SU-DHL-6 (cell line): ENCODE data around the gene SGPL1.

Experiments
- H2AFZ ChIP-seq: fragments of 200-600 bp; sonication (generic); 2 replicates; pipeline ENCODE4 v1.6.1; 2014; ENCODE audit warnings: low read depth, mild to moderate bottlenecking, moderate library complexity, mixed read lengths, antibody characterized with exemption, low read length; ENCODE audit not compliant: severe bottlenecking
- H3F3A ChIP-seq: fragments of 200-600 bp; shearing (Covaris generic); 2 replicates; pipeline ENCODE4 v1.6.0; 2016; ENCODE audit warnings: antibody characterized with exemption, mild to moderate bottlenecking; ENCODE audit not compliant: insufficient read depth
- H3K27ac ChIP-seq: fragments of 200-600 bp; sonication (generic); 2 replicates; pipeline ENCODE4 v1.5.1; 2016; ENCODE audit warnings: low read depth, mild to moderate bottlenecking, low read length, moderate library complexity, mixed read lengths
- H3K27me3 ChIP-seq: fragments of 200-600 bp; sonication (generic), shearing (Covaris generic); 2 replicates; pipeline ENCODE4 v1.6.0; 2014; ENCODE audit warnings: mild to moderate bottlenecking, low read length
- H3K36me3 ChIP-seq: fragments of 200-600 bp; sonication (generic); 2 replicates; pipeline ENCODE4 v1.6.1; 2014; ENCODE audit warnings: mild to moderate bottlenecking, low read length, mixed read lengths
- H3K4me2 ChIP-seq: fragments of 300-600, 200-600 bp; shearing (Covaris generic), sonication (generic); 2 replicates; pipeline ENCODE4 v1.6.0; 2014; ENCODE audit warnings: low read length, low read depth, mild to moderate bottlenecking; ENCODE audit not compliant: poor library complexity, severe bottlenecking
- H3K4me3 ChIP-seq: fragments of 200-600 bp; sonication (generic); 2 replicates; pipeline ENCODE4 v1.5.1; 2014; ENCODE audit warnings: antibody characterized with exemption, low read length, mild to moderate bottlenecking, mixed read lengths; ENCODE audit not compliant: insufficient read depth, poor library complexity, severe bottlenecking
- H3K79me2 ChIP-seq: fragments of 200-600 bp; sonication (generic); 2 replicates; pipeline ENCODE4 v1.6.1; 2014; ENCODE audit warnings: mild to moderate bottlenecking, low read length, moderate library complexity; ENCODE audit not compliant: insufficient read depth
- H3K9ac ChIP-seq: fragments of 200-600 bp; sonication (generic); 2 replicates; pipeline ENCODE4 v1.7.0; 2014; ENCODE audit warnings: mild to moderate bottlenecking, low read length
- H3K9me2 ChIP-seq: fragments of 200-600 bp; sonication (generic); replicated peaks from 2 replicates; pipeline ENCODE4 v1.6.1; 2014; ENCODE audit warnings: low read length; ENCODE audit not compliant: insufficient read depth
- H3K9me3 ChIP-seq: fragments of 200-600 bp; sonication (generic); 2 replicates; pipeline ENCODE4 v1.6.1; 2014; ENCODE audit warnings: low read length, mixed read lengths; ENCODE audit not compliant: insufficient read depth
- H4K20me1 ChIP-seq: fragments of 200-600 bp; sonication (generic); 2 replicates; pipeline ENCODE4 v1.6.1; 2014; ENCODE audit warnings: low read depth, mild to moderate bottlenecking, antibody characterized with exemption, low read length, moderate library complexity, mixed read lengths
- CTCF ChIP-seq: fragments of 200-600 bp; sonication (generic); IDR thresholded peaks from one replicate; pipeline ENCODE4 v1.5.1; 2017; ENCODE audit warnings: antibody characterized with exemption, mild to moderate bottlenecking, low read length, moderate library complexity; ENCODE audit not compliant: insufficient read depth, poor library complexity, severe bottlenecking
- EZH2phosphoT487 ChIP-seq: fragments of 200-600 bp; sonication (generic), shearing (Covaris generic); conservative IDR thresholded peaks from 2 replicates; pipeline ENCODE4 v1.6.1; 2018; ENCODE audit warnings: mild to moderate bottlenecking, antibody characterized with exemption, low read length, moderate library complexity, mixed read lengths

The SGPL1 gene

GRCh38 chr10:70810967-70811366 lies 4.8 kb upstream of the SGPL1 start:
- H4K20me1 ChIP-seq: no peaks in the 10 kb centered on the region
- H3K9ac ChIP-seq: no peak overlapping the region
- no peaks in the 10 kb centered on the region for H3K79me2 ChIP-seq
- H2AFZ ChIP-seq: no peak overlapping the region
- no peaks in the 10 kb centered on the region for H3K36me3 ChIP-seq
- H3K9me2 ChIP-seq: no peaks in the 10 kb centered on the region
- H3K4me3 ChIP-seq: no peak overlapping the region
- H3K27ac ChIP-seq: no peak overlapping the region
- TF ChIP-seq CTCF: no peak
- TF ChIP-seq EZH2phosphoT487: no peak
- no peaks in the 10 kb centered on the region for H3K27me3 ChIP-seq
- H3K4me2 ChIP-seq: no peak overlapping the region
- no peaks in the 10 kb centered on the region for H3F3A ChIP-seq
- H3K9me3 ChIP-seq: no peaks in the 10 kb centered on the region

GRCh38 chr10:70811881-70812280 lies 3.9 kb upstream of the SGPL1 start:
- no peak overlapping the region for H2AFZ ChIP-seq
- H3K4me3 ChIP-seq: no peak overlapping the region
- no peaks in the 10 kb centered on the region for H4K20me1 ChIP-seq
- H3K9me3 ChIP-seq: no peaks in the 10 kb centered on the region
- H3K27ac ChIP-seq: no peak overlapping the region
- H3K4me2 ChIP-seq: no peak overlapping the region
- H3K9ac ChIP-seq: no peak overlapping the region
- H3K36me3 ChIP-seq: no peaks in the 10 kb centered on the region
- H3F3A ChIP-seq: 0 out of 2 replicates have a peak, but pooled peaks cover 3% of the 10 kb centered on the region
- H3K79me2 ChIP-seq: no peaks in the 10 kb centered on the region; the same call in 1 of the 2 replicates
- no peaks in the 10 kb centered on the region for H3K27me3 ChIP-seq
- no peak for TF ChIP-seq EZH2phosphoT487
- no peak for TF ChIP-seq CTCF
- H3K9me2 ChIP-seq: no peaks in the 10 kb centered on the region

- Histone ChIP-seq H3K27me3 (no peaks in the 10 kb centered on the region), H3K9me2 (no peaks in the 10 kb centered on the region), H3K79me2 (no peaks in the 10 kb centered on the region; the same call in 1 of the 2 replicates), H4K20me1 (no peaks in the 10 kb centered on the region), H3K9me3 (no peaks in the 10 kb centered on the region), H3K9ac (no peak overlapping the region), H3K4me3 (no peak overlapping the region), H2AFZ (no peak overlapping the region), H3K4me2 (no peak overlapping the region), H3K36me3 (no peaks in the 10 kb centered on the region), H3F3A (0 out of 2 replicates have a peak, but pooled peaks cover 3% of the 10 kb centered on the region), H3K27ac (no peak overlapping the region)
- no peak for TF ChIP-seq CTCF
- no peak for TF ChIP-seq EZH2phosphoT487
Measured at GRCh38 chr10:70812814-70813213, 2.9 kb upstream of the SGPL1 start.

GRCh38 chr10:70814126-70814525 lies 1.6 kb upstream of the SGPL1 start:
- H3K9me2 ChIP-seq: no peaks in the 10 kb centered on the region
- H3F3A ChIP-seq: 0 out of 2 replicates have a peak, but pooled peaks cover 3% of the 10 kb centered on the region
- no peaks in the 10 kb centered on the region for H3K9me3 ChIP-seq
- H4K20me1 ChIP-seq: no peaks in the 10 kb centered on the region
- no peak overlapping the region for H3K4me3 ChIP-seq
- H3K36me3 ChIP-seq: no peaks in the 10 kb centered on the region
- TF ChIP-seq CTCF: no peak
- TF ChIP-seq EZH2phosphoT487: no peak
- H3K9ac ChIP-seq: no peak overlapping the region
- no peak overlapping the region for H3K27ac ChIP-seq
- no peaks in the 10 kb centered on the region for H3K27me3 ChIP-seq
- no peaks in the 10 kb centered on the region; the same call in 1 of the 2 replicates for H3K79me2 ChIP-seq
- no peak overlapping the region for H2AFZ ChIP-seq
- H3K4me2 ChIP-seq: no peak overlapping the region
